ENCODE measurements around the gene SLC8A1. TPM values are rescaled to one million over a fixed set of nuclear protein-coding genes. Genes with fewer than 3 reads are reported as not detected.

The SLC8A1 gene
- total RNA-seq, 1 experiment from 2014 or later, result 0.43 TPM

DNA sequence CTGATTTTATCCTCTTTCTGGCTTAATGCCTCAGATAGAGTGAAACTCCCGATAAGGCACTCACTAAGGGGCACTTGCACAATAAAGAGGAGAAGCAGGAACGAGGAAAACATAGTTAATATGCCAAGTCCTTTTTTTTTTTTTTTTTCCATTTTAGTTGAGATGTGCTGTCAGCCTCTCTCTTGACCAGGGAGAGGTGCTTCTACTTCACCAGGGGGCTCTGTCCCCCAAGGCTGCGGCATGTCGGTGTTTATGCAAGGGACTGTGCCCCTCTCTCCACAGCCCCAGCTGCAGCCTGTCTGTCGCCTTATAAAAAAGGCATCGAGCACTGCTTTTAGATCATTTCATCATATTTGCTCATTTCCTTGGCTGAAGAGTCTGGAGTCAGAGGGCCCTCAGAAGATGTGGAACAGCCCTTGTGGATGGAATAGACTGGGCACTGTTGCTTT, 178.1 kb downstream of the SLC8A1 start:
- H3K27me3 ChIP-seq (replicated peaks; ENCODE audit: control insufficient read depth, insufficient read depth, low read length), result no peaks in the 10 kb centered on the region
- Mint-ChIP-seq H3K9me3 (ENCODE audit: unreplicated experiment) (no peaks in the 10 kb centered on the region), H3K4me1 (ENCODE audit: low read depth, unreplicated experiment) (no peaks in the 10 kb centered on the region), H3K36me3 (ENCODE audit: insufficient read depth, unreplicated experiment) (no peaks in the 10 kb centered on the region), H3K27ac (ENCODE audit: unreplicated experiment) (no peak overlapping the region), H3K27me3 (ENCODE audit: insufficient read depth, unreplicated experiment) (peaks cover 6% of the 10 kb centered on the region), H3K4me3 (ENCODE audit: unreplicated experiment) (no peak overlapping the region)
- DNase-seq, result no peak
- TF ChIP-seq, protein P1, sequence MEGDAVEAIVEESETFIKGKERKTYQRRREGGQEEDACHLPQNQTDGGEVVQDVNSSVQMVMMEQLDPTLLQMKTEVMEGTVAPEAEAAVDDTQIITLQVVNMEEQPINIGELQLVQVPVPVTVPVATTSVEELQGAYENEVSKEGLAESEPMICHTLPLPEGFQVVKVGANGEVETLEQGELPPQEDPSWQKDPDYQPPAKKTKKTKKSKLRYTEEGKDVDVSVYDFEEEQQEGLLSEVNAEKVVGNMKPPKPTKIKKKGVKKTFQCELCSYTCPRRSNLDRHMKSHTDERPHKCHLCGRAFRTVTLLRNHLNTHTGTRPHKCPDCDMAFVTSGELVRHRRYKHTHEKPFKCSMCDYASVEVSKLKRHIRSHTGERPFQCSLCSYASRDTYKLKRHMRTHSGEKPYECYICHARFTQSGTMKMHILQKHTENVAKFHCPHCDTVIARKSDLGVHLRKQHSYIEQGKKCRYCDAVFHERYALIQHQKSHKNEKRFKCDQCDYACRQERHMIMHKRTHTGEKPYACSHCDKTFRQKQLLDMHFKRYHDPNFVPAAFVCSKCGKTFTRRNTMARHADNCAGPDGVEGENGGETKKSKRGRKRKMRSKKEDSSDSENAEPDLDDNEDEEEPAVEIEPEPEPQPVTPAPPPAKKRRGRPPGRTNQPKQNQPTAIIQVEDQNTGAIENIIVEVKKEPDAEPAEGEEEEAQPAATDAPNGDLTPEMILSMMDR (IDR thresholded peaks at IDR 0.05; ENCODE audit: insufficient read depth in 1 of 2, low read depth in 1 of 2, low read length in 1 of 2, severe bottlenecking in 1 of 2, unreplicated experiment in 1 of 2), result no peak
- H3K36me3 ChIP-seq (ENCODE audit: control insufficient read depth, insufficient read depth, low read length), result no peaks in the 10 kb centered on the region
- H3K9me3 ChIP-seq, result no peaks in the 10 kb centered on the region
- POLR2A ChIA-PET, result no interaction called here
- BruUV-seq (replicated peaks), result no TSS peak
- CTCF ChIA-PET, result no interaction called here
- no peaks in the 10 kb centered on the region for H3K4me1 ChIP-seq
- intact Hi-C loops (cut with micrococcal nuclease; ENCODE audit: unreplicated experiment), result no loop called here
- no peak overlapping the region for H3K4me3 ChIP-seq (ENCODE audit: low read depth, low read length)

DNA sequence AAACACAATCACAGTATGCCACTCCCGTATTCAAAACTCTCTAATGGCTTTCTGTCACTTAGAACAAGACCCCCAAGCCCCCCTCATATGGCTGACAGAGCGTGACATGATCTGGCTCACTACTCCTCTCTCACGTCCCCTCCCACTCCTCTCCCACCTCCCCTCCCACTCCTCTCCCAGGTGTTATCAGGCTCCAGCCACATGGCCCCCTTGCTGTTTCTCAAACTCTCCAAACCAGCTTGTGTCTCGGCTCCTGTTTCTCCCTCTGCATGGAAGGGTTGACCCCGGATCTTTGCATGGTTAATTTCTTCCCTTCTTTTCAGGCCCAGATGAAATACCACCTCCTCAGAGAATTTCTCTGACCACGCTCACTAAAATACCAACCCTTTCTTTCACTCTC, 180.8 kb downstream of the SLC8A1 start:
- H3K27ac Mint-ChIP-seq (ENCODE audit: unreplicated experiment), result no peak overlapping the region
- CTCF ChIA-PET, result no interaction called here
- no peak for DNase-seq
- Histone ChIP-seq H3K36me3 (ENCODE audit: control insufficient read depth, insufficient read depth, low read length) (no peaks in the 10 kb centered on the region), H3K4me1 (no peaks in the 10 kb centered on the region), H3K9me3 (no peaks in the 10 kb centered on the region), H3K4me3 (ENCODE audit: low read depth, low read length) (no peak overlapping the region), H3K27me3 (replicated peaks; ENCODE audit: control insufficient read depth, insufficient read depth, low read length) (no peaks in the 10 kb centered on the region)
- BruUV-seq (replicated peaks), result no TSS peak
- no peaks in the 10 kb centered on the region for H3K27me3 Mint-ChIP-seq (ENCODE audit: insufficient read depth, unreplicated experiment)
- peaks cover 7% of the 10 kb centered on the region for H3K4me1 Mint-ChIP-seq (ENCODE audit: low read depth, unreplicated experiment)
- intact Hi-C loops (cut with micrococcal nuclease; ENCODE audit: unreplicated experiment), result no loop called here
- POLR2A ChIA-PET, result no interaction called here
- no peaks in the 10 kb centered on the region for H3K9me3 Mint-ChIP-seq (ENCODE audit: unreplicated experiment)
- no peak overlapping the region for H3K4me3 Mint-ChIP-seq (ENCODE audit: unreplicated experiment)
- no peaks in the 10 kb centered on the region for H3K36me3 Mint-ChIP-seq (ENCODE audit: insufficient read depth, unreplicated experiment)
- TF ChIP-seq, protein P1 (IDR thresholded peaks at IDR 0.05; ENCODE audit: insufficient read depth in 1 of 2, low read depth in 1 of 2, low read length in 1 of 2, severe bottlenecking in 1 of 2, unreplicated experiment in 1 of 2), result no peak

DNA sequence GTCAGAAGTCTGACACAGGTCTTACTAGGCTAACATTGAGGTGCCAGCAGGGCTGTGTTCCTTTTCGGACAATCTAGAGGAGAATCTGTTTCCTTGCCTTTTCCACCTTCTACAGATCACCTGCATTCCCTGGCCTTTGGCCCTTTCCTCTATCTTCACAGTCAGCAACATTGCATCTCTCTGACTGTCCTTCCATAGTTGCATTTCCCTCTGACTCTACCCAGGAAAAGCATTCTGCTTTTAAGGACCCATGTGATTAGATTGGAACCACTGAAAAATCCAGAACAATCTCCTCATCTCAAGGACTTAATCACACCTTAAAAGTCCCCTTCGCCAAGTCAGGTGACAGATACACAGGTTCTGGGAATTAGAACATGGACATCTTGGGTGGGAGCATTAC, 181.5 kb downstream of the SLC8A1 start:
- Histone ChIP-seq H3K36me3 (ENCODE audit: control insufficient read depth, insufficient read depth, low read length) (no peaks in the 10 kb centered on the region), H3K4me1 (no peaks in the 10 kb centered on the region), H3K27me3 (replicated peaks; ENCODE audit: control insufficient read depth, insufficient read depth, low read length) (no peaks in the 10 kb centered on the region), H3K4me3 (ENCODE audit: low read depth, low read length) (no peak overlapping the region), H3K9me3 (no peaks in the 10 kb centered on the region)
- ChIA-PET POLR2A (no interaction called here), CTCF (no interaction called here)
- Mint-ChIP-seq H3K4me3 (ENCODE audit: unreplicated experiment) (no peak overlapping the region), H3K27me3 (ENCODE audit: insufficient read depth, unreplicated experiment) (no peaks in the 10 kb centered on the region), H3K4me1 (ENCODE audit: low read depth, unreplicated experiment) (peaks cover 7% of the 10 kb centered on the region), H3K9me3 (ENCODE audit: unreplicated experiment) (no peaks in the 10 kb centered on the region), H3K36me3 (ENCODE audit: insufficient read depth, unreplicated experiment) (no peaks in the 10 kb centered on the region), H3K27ac (ENCODE audit: unreplicated experiment) (no peak overlapping the region)
- no peak for DNase-seq
- intact Hi-C loops (cut with micrococcal nuclease; ENCODE audit: unreplicated experiment), result no loop called here
- BruUV-seq (replicated peaks), result no TSS peak
- TF ChIP-seq, protein P1 (IDR thresholded peaks at IDR 0.05; ENCODE audit: insufficient read depth in 1 of 2, low read depth in 1 of 2, low read length in 1 of 2, severe bottlenecking in 1 of 2, unreplicated experiment in 1 of 2), result no peak

All from Caco-2 (cell line).